Endodermal cell (in vitro differentiated cells): ENCODE data around the gene SLC2A3. TPM values are rescaled to one million over a fixed set of nuclear protein-coding genes. Genes with fewer than 3 reads are reported as not detected.
"Not testable (repeated sequence)": the region's sequence is repeated elsewhere in the genome, so short reads cannot be mapped to it uniquely, and the experiment has no call there.

Source experiments
- DNase-seq: peaks from one replicate; pipeline ENCODE4 v3.0.0-alpha.2; 2017
- H3K27ac ChIP-seq: 2 replicates; pipeline ENCODE4 v1.5.1; 2013; ENCODE audit warnings: mild to moderate bottlenecking, low read depth, low read length, moderate library complexity
- H3K27me3 ChIP-seq: 2 replicates; pipeline ENCODE4 v1.6.1; 2013; ENCODE audit warnings: mild to moderate bottlenecking, low read length, moderate library complexity; ENCODE audit not compliant: insufficient read depth, control insufficient read depth, poor library complexity, severe bottlenecking
- H3K36me3 ChIP-seq: 2 replicates; pipeline ENCODE4 v1.7.0; 2013; ENCODE audit warnings: mild to moderate bottlenecking, low read length, moderate library complexity; ENCODE audit not compliant: control insufficient read depth, insufficient read depth
- H3K4me1 ChIP-seq: one replicate; pipeline ENCODE4 v1.7.0; 2013; ENCODE audit warnings: low read length; ENCODE audit not compliant: control insufficient read depth, insufficient read depth
- H3K4me3 ChIP-seq: 2 replicates; pipeline ENCODE4 v1.5.1; 2013; ENCODE audit warnings: mild to moderate bottlenecking, low read length, moderate library complexity
- H3K9ac ChIP-seq: 2 replicates; pipeline ENCODE4 v1.6.1; 2013; ENCODE audit warnings: mild to moderate bottlenecking, low read length, moderate library complexity; ENCODE audit not compliant: poor library complexity, severe bottlenecking; ENCODE audit errors: extremely low read depth
- H3K9me3 ChIP-seq: 2 replicates; pipeline ENCODE4 v1.6.1; 2013; ENCODE audit warnings: mild to moderate bottlenecking, low read length, moderate library complexity; ENCODE audit not compliant: control insufficient read depth
- H3K27ac Mint-ChIP-seq: 2 replicates; pipeline ENCODE4 v1.8.0; 2020; ENCODE audit warnings: mixed read lengths
- H3K27me3 Mint-ChIP-seq: 2 replicates; pipeline ENCODE4 v1.8.0; 2021; ENCODE audit warnings: mild to moderate bottlenecking, mixed read lengths; ENCODE audit not compliant: insufficient read depth
- H3K36me3 Mint-ChIP-seq: 2 replicates; pipeline ENCODE4 v1.8.0; 2020; ENCODE audit warnings: low read depth, mixed read lengths
- H3K4me1 Mint-ChIP-seq: 2 replicates; pipeline ENCODE4 v1.8.0; 2020; ENCODE audit warnings: mixed read lengths
- H3K4me3 Mint-ChIP-seq: 2 replicates; pipeline ENCODE4 v1.8.0; 2020; ENCODE audit warnings: mild to moderate bottlenecking, moderate library complexity, mixed read lengths
- H3K9me3 Mint-ChIP-seq: 2 replicates; pipeline ENCODE4 v1.8.0; 2020; ENCODE audit warnings: mild to moderate bottlenecking, mixed read lengths
- WGBS, 2 experiments: methylation state at CpG; one replicate each; pipeline versions ENCODE4 v1.1.5 to v1.1.7; 2013; ENCODE audit warnings: missing lambda C conversion rate in 2 of 2, mixed read lengths in 1 of 2; ENCODE audit not compliant: insufficient coverage in 1 of 2, insufficient read length in 1 of 2; 5-methylcytosine and 5-hydroxymethylcytosine counted together
- total RNA-seq, 2 donors: library from RNA; stranded (reverse); fragmentation: NEBNext Ultra II Directional in 1 of 2; extraction: Animal tissue kit (Norgen Biotek cat#: 25700) in 1 of 2; gene quantifications; 2 replicates in 1 of 2; 3 replicates in 1 of 2; pipeline ENCODE4 v1.2.1, GENCODE V29; 2021
- TF ChIP-seq, protein P1 (sequence below): fragments of 200-600 bp; sonication (generic); conservative IDR thresholded peaks from 2 replicates; pipeline ENCODE4 v1.5.0; 2021; ENCODE audit warnings: antibody characterized with exemption, mild to moderate bottlenecking

Gene SLC2A3
- total RNA-seq, 2 donors from 2014 or later, result 1,330 to 2,480 TPM

DNA sequence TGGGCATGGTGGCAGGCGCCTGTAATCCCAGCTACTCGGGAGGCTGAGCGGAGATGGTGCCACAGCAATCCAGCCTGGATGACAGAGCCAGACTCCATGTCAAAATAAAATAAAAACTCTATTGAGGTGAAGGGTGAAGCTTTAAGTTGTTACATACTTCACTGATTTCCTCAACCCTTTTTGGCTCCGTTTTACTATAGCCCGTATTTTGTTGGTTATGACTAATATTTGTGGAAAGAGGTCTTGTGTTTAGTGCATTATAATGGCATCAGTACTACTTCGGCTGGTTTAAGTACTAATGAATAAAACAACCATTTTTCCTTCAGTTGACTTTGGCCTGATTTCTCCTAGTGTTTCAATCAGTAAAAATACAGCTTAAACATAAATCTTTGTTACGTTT, 36.2 kb downstream of the SLC2A3 start:
- 97 to 100% methylated on average over 3 to 7 of the region's 7 CpGs for WGBS, 2 experiments
- Histone ChIP-seq H3K36me3 (no peaks in the 10 kb centered on the region), H3K4me1 (peaks cover 5% of the 10 kb centered on the region), H3K9ac (no peak overlapping the region), H3K27ac (no peak overlapping the region), H3K9me3 (no peaks in the 10 kb centered on the region), H3K27me3 (no peaks in the 10 kb centered on the region), H3K4me3 (no peak overlapping the region)
- H3K9me3 Mint-ChIP-seq, result no peaks in the 10 kb centered on the region
- H3K36me3 Mint-ChIP-seq, result peaks cover 11% of the 10 kb centered on the region
- no peak overlapping the region for H3K4me3 Mint-ChIP-seq
- no peaks in the 10 kb centered on the region for H3K27me3 Mint-ChIP-seq
- no peak overlapping the region for H3K27ac Mint-ChIP-seq
- H3K4me1 Mint-ChIP-seq, result peaks cover 7% of the 10 kb centered on the region
- DNase-seq, result no peak
- TF ChIP-seq, protein P1, sequence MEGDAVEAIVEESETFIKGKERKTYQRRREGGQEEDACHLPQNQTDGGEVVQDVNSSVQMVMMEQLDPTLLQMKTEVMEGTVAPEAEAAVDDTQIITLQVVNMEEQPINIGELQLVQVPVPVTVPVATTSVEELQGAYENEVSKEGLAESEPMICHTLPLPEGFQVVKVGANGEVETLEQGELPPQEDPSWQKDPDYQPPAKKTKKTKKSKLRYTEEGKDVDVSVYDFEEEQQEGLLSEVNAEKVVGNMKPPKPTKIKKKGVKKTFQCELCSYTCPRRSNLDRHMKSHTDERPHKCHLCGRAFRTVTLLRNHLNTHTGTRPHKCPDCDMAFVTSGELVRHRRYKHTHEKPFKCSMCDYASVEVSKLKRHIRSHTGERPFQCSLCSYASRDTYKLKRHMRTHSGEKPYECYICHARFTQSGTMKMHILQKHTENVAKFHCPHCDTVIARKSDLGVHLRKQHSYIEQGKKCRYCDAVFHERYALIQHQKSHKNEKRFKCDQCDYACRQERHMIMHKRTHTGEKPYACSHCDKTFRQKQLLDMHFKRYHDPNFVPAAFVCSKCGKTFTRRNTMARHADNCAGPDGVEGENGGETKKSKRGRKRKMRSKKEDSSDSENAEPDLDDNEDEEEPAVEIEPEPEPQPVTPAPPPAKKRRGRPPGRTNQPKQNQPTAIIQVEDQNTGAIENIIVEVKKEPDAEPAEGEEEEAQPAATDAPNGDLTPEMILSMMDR, result no peak

DNA sequence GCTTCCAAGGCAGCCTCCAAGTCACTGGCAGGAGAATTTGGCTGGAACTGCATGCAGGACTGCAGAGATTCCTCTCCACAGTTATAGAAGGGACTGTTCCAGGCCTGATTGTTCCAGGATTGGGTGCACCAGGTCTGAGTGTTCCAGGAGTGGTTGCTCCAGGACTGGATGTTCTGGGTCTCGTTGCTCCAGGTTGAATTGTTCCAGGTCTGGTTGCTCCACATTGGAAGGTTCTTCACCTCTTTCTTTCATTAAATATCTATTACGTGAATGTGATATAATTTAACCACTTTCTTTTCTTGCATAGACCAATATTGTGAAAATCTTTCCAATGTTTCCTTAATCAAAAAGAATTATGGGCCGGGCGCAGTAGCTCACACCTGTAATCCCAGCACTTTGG, 39.3 kb downstream of the SLC2A3 start:
- not testable (repeated sequence) for DNase-seq, H3K4me3 Mint-ChIP-seq, H3K27ac Mint-ChIP-seq, H3K4me1 ChIP-seq, H3K9ac ChIP-seq, H3K27me3 Mint-ChIP-seq, H3K36me3 ChIP-seq, H3K9me3 ChIP-seq, H3K9me3 Mint-ChIP-seq, H3K27ac ChIP-seq, H3K27me3 ChIP-seq, H3K4me3 ChIP-seq
- H3K36me3 Mint-ChIP-seq, result peaks cover 11% of the 10 kb centered on the region
- H3K4me1 Mint-ChIP-seq, result peaks cover 15% of the 10 kb centered on the region
- 87 to 95% methylated on average over 3 to 4 of the region's 4 CpGs for WGBS, 2 experiments

DNA sequence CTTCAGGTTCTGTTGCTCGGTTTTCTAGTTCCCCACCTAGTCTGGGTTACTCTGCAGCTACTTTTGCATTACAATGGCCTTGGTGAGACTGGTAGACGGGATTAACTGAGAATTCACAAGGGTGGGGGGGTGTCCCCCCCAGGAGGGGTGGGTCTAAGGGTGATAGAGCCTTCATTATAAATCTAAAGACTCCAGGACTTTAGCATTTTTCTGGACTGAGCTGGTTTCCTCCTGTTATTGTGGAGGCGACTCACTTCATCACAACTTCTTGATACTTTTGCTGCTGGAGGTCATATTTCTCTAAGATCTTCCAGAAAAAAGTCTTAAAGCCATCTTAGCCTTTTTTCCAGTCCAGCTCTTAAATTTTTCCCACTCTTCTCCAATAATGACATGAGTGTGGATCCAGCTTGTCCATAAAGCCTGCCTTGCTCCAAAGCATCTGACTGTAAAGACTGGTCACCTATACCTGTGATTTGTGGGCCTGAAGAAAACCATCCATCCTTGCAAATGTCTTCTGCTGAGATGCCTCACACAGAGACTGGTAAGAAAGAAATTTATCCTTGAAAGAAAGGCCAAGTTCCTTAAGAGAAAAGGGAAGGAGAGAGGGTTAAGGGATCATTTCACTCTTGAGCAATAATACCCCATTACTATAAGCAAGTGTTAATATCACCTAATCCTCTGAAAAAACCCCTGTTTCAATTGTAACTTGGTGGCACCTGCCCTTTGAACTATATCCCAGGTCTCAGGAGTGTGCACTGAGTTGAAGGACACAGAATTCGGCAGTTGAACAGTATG, 43.6 kb downstream of the SLC2A3 start:
- WGBS, 2 experiments, result 81 to 97% methylated on average over 2 to 3 of the region's 4 CpGs
- Histone ChIP-seq H3K9ac (no peak overlapping the region), H3K27me3 (no peaks in the 10 kb centered on the region), H3K4me1 (peaks cover 3% of the 10 kb centered on the region), H3K9me3 (no peaks in the 10 kb centered on the region), H3K4me3 (no peak overlapping the region), H3K27ac (no peak overlapping the region), H3K36me3 (no peaks in the 10 kb centered on the region)
- Mint-ChIP-seq H3K9me3 (no peaks in the 10 kb centered on the region), H3K27me3 (no peaks in the 10 kb centered on the region), H3K4me3 (no peak overlapping the region), H3K27ac (peak overlapping the region; percentile 10), H3K4me1 (peaks cover 21% of the 10 kb centered on the region), H3K36me3 (peaks cover 2% of the 10 kb centered on the region)
- TF ChIP-seq, protein P1, result no peak
- peak; percentile 74 for DNase-seq
